B cell (primary cell): ENCODE measurements around the gene RASGEF1B.

Experiments used
- EZH2 ChIP-seq: IDR thresholded peaks from 2 replicates; pipeline ENCODE4 v1.6.1; 2012; ENCODE audit warnings: borderline replicate concordance, low read depth, mild to moderate bottlenecking, moderate library complexity, low read length; ENCODE audit not compliant: insufficient read depth, poor library complexity, severe bottlenecking
- TF ChIP-seq, protein P1 (sequence below): fragments of 200-600 bp; IDR thresholded peaks from one replicate; pipeline ENCODE4 v1.8.0; 2022; ENCODE audit warnings: antibody characterized with exemption, mild to moderate bottlenecking

DNA sequence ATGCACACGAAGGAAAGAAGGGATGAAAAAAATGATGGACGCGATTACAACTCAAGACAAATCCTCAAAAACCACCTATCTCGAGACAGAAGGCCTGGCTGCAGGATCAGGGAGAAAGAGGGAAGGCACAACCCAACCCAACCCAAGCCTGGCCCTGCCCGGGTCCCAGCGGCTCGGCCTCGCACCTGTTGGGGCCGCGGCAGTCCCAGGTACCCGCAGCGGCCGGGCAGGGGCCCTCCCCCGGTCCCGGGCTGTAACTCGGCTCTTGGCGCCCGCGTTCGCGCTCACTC lies 464 bp downstream of the RASGEF1B start:
- TF ChIP-seq, protein P1, sequence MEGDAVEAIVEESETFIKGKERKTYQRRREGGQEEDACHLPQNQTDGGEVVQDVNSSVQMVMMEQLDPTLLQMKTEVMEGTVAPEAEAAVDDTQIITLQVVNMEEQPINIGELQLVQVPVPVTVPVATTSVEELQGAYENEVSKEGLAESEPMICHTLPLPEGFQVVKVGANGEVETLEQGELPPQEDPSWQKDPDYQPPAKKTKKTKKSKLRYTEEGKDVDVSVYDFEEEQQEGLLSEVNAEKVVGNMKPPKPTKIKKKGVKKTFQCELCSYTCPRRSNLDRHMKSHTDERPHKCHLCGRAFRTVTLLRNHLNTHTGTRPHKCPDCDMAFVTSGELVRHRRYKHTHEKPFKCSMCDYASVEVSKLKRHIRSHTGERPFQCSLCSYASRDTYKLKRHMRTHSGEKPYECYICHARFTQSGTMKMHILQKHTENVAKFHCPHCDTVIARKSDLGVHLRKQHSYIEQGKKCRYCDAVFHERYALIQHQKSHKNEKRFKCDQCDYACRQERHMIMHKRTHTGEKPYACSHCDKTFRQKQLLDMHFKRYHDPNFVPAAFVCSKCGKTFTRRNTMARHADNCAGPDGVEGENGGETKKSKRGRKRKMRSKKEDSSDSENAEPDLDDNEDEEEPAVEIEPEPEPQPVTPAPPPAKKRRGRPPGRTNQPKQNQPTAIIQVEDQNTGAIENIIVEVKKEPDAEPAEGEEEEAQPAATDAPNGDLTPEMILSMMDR: no peak
- no peak for TF ChIP-seq EZH2
